Upper lobe of right lung (tissue), 1 donor: ENCODE results near the gene HIVEP3. TPM values are rescaled to one million over a fixed set of nuclear protein-coding genes. Genes with fewer than 3 reads are reported as not detected.

Experiments used
- ATAC-seq: fragments of 200-7000 bp; cut with Tn5 transposase; one replicate; pipeline ENCODE4 v1.9.1; 2020; ENCODE audit warnings: mild to moderate bottlenecking, moderate library complexity
- DNase-seq: peaks from one replicate; pipeline ENCODE4 v3.0.0-alpha.2; 2020
- H3K27ac ChIP-seq: fragments of 200-600 bp; one replicate; pipeline ENCODE4 v1.8.0; 2022
- H3K27me3 ChIP-seq: fragments of 200-600 bp; one replicate; pipeline ENCODE4 v1.8.0; 2022; ENCODE audit warnings: mild to moderate bottlenecking
- H3K36me3 ChIP-seq: fragments of 200-600 bp; one replicate; pipeline ENCODE4 v1.8.0; 2022
- H3K4me1 ChIP-seq: fragments of 200-600 bp; one replicate; pipeline ENCODE4 v1.8.0; 2022
- H3K4me3 ChIP-seq: fragments of 200-600 bp; one replicate; pipeline ENCODE4 v1.8.0; 2022; ENCODE audit warnings: mild to moderate bottlenecking
- H3K9me3 ChIP-seq: fragments of 200-600 bp; one replicate; pipeline ENCODE4 v1.8.0; 2022
- CTCF ChIP-seq: fragments of 200-600 bp; IDR thresholded peaks from one replicate; pipeline ENCODE4 v1.8.0; 2022; ENCODE audit warnings: antibody characterized with exemption
- intact Hi-C: fragments of 100-400 bp; cut with DNase I; formaldehyde crosslinking; loops from one replicate; pipeline ENCODE4 v1.11.0; 2022
- total RNA-seq: library from RNA; stranded (reverse); fragmentation: NEBNext Ultra II Directional; extraction: Animal tissue kit (Norgen Biotek cat#: 25700); gene quantifications from one replicate; pipeline ENCODE4 v1.2.1, GENCODE V29; 2021
- donor health status: DM: no; HTN: yes; CAD: no; lungs with severe emphysema.

HIVEP3 gene
- total RNA-seq, 1 donor from 2014 or later, result 16.6 TPM

GRCh38 chr1:41573785-41574713, 344.7 kb downstream of the HIVEP3 start:
- intact Hi-C loops, result no loop called here
- peak; percentile 85 for DNase-seq
- ATAC-seq, result peak; percentile 95
- Histone ChIP-seq H3K27me3 (no peaks in the 10 kb centered on the region), H3K9me3 (no peaks in the 10 kb centered on the region), H3K27ac (no peak overlapping the region), H3K4me3 (no peak overlapping the region), H3K4me1 (peaks cover 9% of the 10 kb centered on the region), H3K36me3 (no peaks in the 10 kb centered on the region)
- peak; percentile 93 for TF ChIP-seq CTCF

GRCh38 chr1:41573194-41573593, 345.5 kb downstream of the HIVEP3 start:
- H3K27me3 ChIP-seq, result no peaks in the 10 kb centered on the region
- no peaks in the 10 kb centered on the region for H3K9me3 ChIP-seq
- ATAC-seq (no peak), DNase-seq (no peak)
- no peak overlapping the region for H3K27ac ChIP-seq
- TF ChIP-seq CTCF, result no peak
- H3K4me1 ChIP-seq, result peaks cover 9% of the 10 kb centered on the region
- H3K4me3 ChIP-seq, result no peak overlapping the region
- H3K36me3 ChIP-seq, result no peaks in the 10 kb centered on the region
- intact Hi-C loops, result no loop called here

GRCh38 chr1:41572224-41572623, 346.5 kb downstream of the HIVEP3 start:
- Histone ChIP-seq H3K27me3 (no peaks in the 10 kb centered on the region), H3K27ac (no peak overlapping the region), H3K9me3 (no peaks in the 10 kb centered on the region), H3K4me3 (no peak overlapping the region), H3K4me1 (peaks cover 9% of the 10 kb centered on the region), H3K36me3 (no peaks in the 10 kb centered on the region)
- intact Hi-C loops, result no loop called here
- TF ChIP-seq CTCF, result no peak
- DNase-seq (no peak), ATAC-seq (no peak)

- H3K9me3 ChIP-seq, result no peaks in the 10 kb centered on the region
- DNase-seq, result no peak
Measured at GRCh38 chr1:41571041-41571440, 347.7 kb downstream of the HIVEP3 start.

GRCh38 chr1:41568204-41568603, 350.5 kb downstream of the HIVEP3 start:
- H3K27ac ChIP-seq, result no peak overlapping the region
- no peaks in the 10 kb centered on the region for H3K4me1 ChIP-seq
- ATAC-seq, result no peak
- peak; percentile 50 for DNase-seq
- H3K4me3 ChIP-seq, result no peak overlapping the region
- H3K27me3 ChIP-seq, result no peaks in the 10 kb centered on the region
- H3K36me3 ChIP-seq, result no peaks in the 10 kb centered on the region
- no peaks in the 10 kb centered on the region for H3K9me3 ChIP-seq
- no peak for TF ChIP-seq CTCF
- intact Hi-C loops, result no loop called here

More at GRCh38 chr1:41571041-41571440, 347.7 kb downstream of the HIVEP3 start:
- Histone ChIP-seq H3K27me3 (no peaks in the 10 kb centered on the region), H3K4me3 (no peak overlapping the region), H3K36me3 (no peaks in the 10 kb centered on the region), H3K4me1 (peaks cover 9% of the 10 kb centered on the region), H3K27ac (no peak overlapping the region)
- intact Hi-C loops, result no loop called here
- TF ChIP-seq CTCF, result no peak
- ATAC-seq, result no peak
